IMR-90 (cell line): ENCODE data around the gene KLF16. TPM values are rescaled to one million over a fixed set of nuclear protein-coding genes. Genes with fewer than 3 reads are reported as not detected.

ENCODE experiments used
- ATAC-seq: fragments of 200-7000 bp; cut with Tn5 transposase; 2 replicates; pipeline ENCODE4 v1.9.1; 2020; ENCODE audit warnings: low read depth, mild to moderate bottlenecking, moderate library complexity
- BruUV-seq: library from RNA; stranded (reverse); fragments of 400-500 nt; replicated peaks from 2 replicates; lab custom pipeline; 2021; lab: Mats Ljungman, UMichigan
- CTCF ChIA-PET: fragments of 300-600 bp; formaldehyde crosslinking; extraction: SDS; loops from one replicate; lab custom pipeline; 2021; ENCODE audit warnings: antibody characterized with exemption; lab: Yijun Ruan, JAX
- POLR2A ChIA-PET: fragments of 300-600 bp; sonication (Branson Sonifier 250); formaldehyde crosslinking; loops from one replicate; lab custom pipeline; 2022; ENCODE audit warnings: antibody characterized with exemption; ENCODE audit not compliant: unreplicated experiment; lab: Charles Lee
- DNase-seq: peaks from one replicate; pipeline ENCODE4 v3.0.0; 2013
- H2AFZ ChIP-seq: replicated peaks from 2 replicates; pipeline ENCODE3; 2013; ENCODE audit warnings: low read length, mild to moderate bottlenecking; ENCODE audit not compliant: poor library complexity
- H2AK5ac ChIP-seq: 2 replicates; pipeline ENCODE4 v1.6.1; 2013; ENCODE audit warnings: low read depth, low read length, inconsistent platforms
- H2AK9ac ChIP-seq: replicated peaks from 2 replicates; pipeline ENCODE3; 2013; ENCODE audit warnings: mild to moderate bottlenecking, low read depth, low read length, moderate library complexity; ENCODE audit not compliant: poor library complexity
- H2BK120ac ChIP-seq: 2 replicates; pipeline ENCODE4 v1.6.1; 2013; ENCODE audit warnings: low read depth, low read length, inconsistent platforms
- H2BK15ac ChIP-seq: 3 replicates; pipeline ENCODE4 v1.6.1; 2013; ENCODE audit warnings: low read depth, low read length, inconsistent platforms
- H2BK20ac ChIP-seq: 2 replicates; pipeline ENCODE4 v1.6.1; 2013; ENCODE audit warnings: low read depth, mild to moderate bottlenecking, inconsistent platforms, low read length, moderate library complexity
- H2BK5ac ChIP-seq: 2 replicates; pipeline ENCODE4 v1.6.1; 2013; ENCODE audit warnings: mild to moderate bottlenecking, low read depth, low read length, inconsistent platforms; ENCODE audit not compliant: poor library complexity, severe bottlenecking
- H3K14ac ChIP-seq: replicated peaks from 2 replicates; pipeline ENCODE4 v1.6.1; 2013; ENCODE audit warnings: low read depth, low read length, inconsistent platforms
- H3K18ac ChIP-seq: 2 replicates; pipeline ENCODE4 v1.6.1; 2013; ENCODE audit warnings: low read depth, low read length, control low read depth
- H3K23ac ChIP-seq: 2 replicates; pipeline ENCODE4 v1.6.1; 2013; ENCODE audit warnings: low read depth, low read length, inconsistent platforms
- H3K27ac ChIP-seq: 2 replicates; pipeline ENCODE4 v1.5.1; 2013; ENCODE audit warnings: mild to moderate bottlenecking, control low read depth, low read length; ENCODE audit not compliant: insufficient read depth
- H3K27me3 ChIP-seq: 2 replicates; pipeline ENCODE4 v1.6.1; 2013; ENCODE audit warnings: low read length; ENCODE audit not compliant: control insufficient read depth, insufficient read depth
- H3K36me3 ChIP-seq: 2 replicates; pipeline ENCODE4 v1.6.1; 2013; ENCODE audit warnings: low read length, mixed read lengths; ENCODE audit not compliant: control insufficient read depth, insufficient read depth
- H3K4ac ChIP-seq: 2 replicates; pipeline ENCODE4 v1.6.1; 2013; ENCODE audit warnings: low read depth, low read length, inconsistent platforms
- H3K4me1 ChIP-seq: 2 replicates; pipeline ENCODE4 v1.6.1; 2013; ENCODE audit warnings: low read length, mixed read lengths; ENCODE audit not compliant: control insufficient read depth, insufficient read depth
- H3K4me2 ChIP-seq: 2 replicates; pipeline ENCODE4 v1.6.1; 2013; ENCODE audit warnings: low read depth, mild to moderate bottlenecking, control low read depth, low read length, moderate library complexity
- H3K4me3 ChIP-seq: 2 replicates; pipeline ENCODE4 v1.5.1; 2013; ENCODE audit warnings: low read depth, mild to moderate bottlenecking, control low read depth, low read length, moderate library complexity; ENCODE audit not compliant: insufficient read depth
- H3K56ac ChIP-seq: 2 replicates; pipeline ENCODE4 v1.6.1; 2013; ENCODE audit warnings: low read length, inconsistent platforms; ENCODE audit not compliant: insufficient read depth; ENCODE audit errors: extremely low read depth
- H3K79me1 ChIP-seq, 2 experiments: 2 replicates each; pipeline ENCODE4 v1.6.1; 2013; ENCODE audit warnings: low read length in 2 of 2, inconsistent platforms in 1 of 2, low read depth in 1 of 2
- H3K9ac ChIP-seq: 2 replicates; pipeline ENCODE4 v1.6.1; 2013; ENCODE audit warnings: low read depth, low read length, control low read depth
- H3K9me1 ChIP-seq: 2 replicates; pipeline ENCODE4 v1.6.1; 2013; ENCODE audit warnings: low read length, inconsistent platforms; ENCODE audit not compliant: insufficient read depth
- H3K9me3 ChIP-seq: 2 replicates; pipeline ENCODE4 v1.6.1; 2013; ENCODE audit warnings: low read length; ENCODE audit not compliant: control insufficient read depth, insufficient read depth
- H4K20me1 ChIP-seq: 2 replicates; pipeline ENCODE4 v1.6.1; 2013; ENCODE audit warnings: low read length, inconsistent platforms; ENCODE audit not compliant: insufficient read depth
- H4K5ac ChIP-seq: 2 replicates; pipeline ENCODE4 v1.6.1; 2013; ENCODE audit warnings: mild to moderate bottlenecking, low read depth, low read length, control low read depth
- H4K8ac ChIP-seq, 2 experiments: 2 replicates each; pipeline ENCODE4 v1.6.1; 2013; ENCODE audit warnings: low read depth in 2 of 2, low read length in 2 of 2, control low read depth in 1 of 2, inconsistent platforms in 1 of 2
- H4K91ac ChIP-seq: 2 replicates; pipeline ENCODE4 v1.6.1; 2013; ENCODE audit warnings: low read depth, low read length, inconsistent platforms; ENCODE audit not compliant: insufficient read depth
- CHD1 ChIP-seq: IDR thresholded peaks from 2 replicates; pipeline ENCODE4 v1.6.1; 2012; ENCODE audit warnings: low read depth, low read length, improper control_type of control experiment
- FOS ChIP-seq: fragments of 150-350 bp; IDR thresholded peaks from 2 replicates; pipeline ENCODE4 v1.6.1; 2016; ENCODE audit warnings: low read depth, low read length
- POLR2A ChIP-seq: IDR thresholded peaks from 2 replicates; pipeline ENCODE4 v1.6.1; 2012; ENCODE audit warnings: mild to moderate bottlenecking, low read depth, low read length
- RCOR1 ChIP-seq: IDR thresholded peaks from 2 replicates; pipeline ENCODE4 v1.6.1; 2012; ENCODE audit warnings: mild to moderate bottlenecking, low read length, improper control_type of control experiment; ENCODE audit not compliant: insufficient replicate concordance
- WGBS, 2 experiments: methylation state at CpG; one replicate each; pipeline versions ENCODE4 v1.1.5 to v1.1.7; 2013; ENCODE audit warnings: missing lambda C conversion rate in 2 of 2; ENCODE audit not compliant: insufficient read length in 1 of 2; ENCODE audit errors: extremely low coverage in 2 of 2; 5-methylcytosine and 5-hydroxymethylcytosine counted together
- dilution Hi-C: fragments of 300-500 bp; cut with HindIII; formaldehyde crosslinking; loops from one replicate; pipeline ENCODE4 v1.14.3; 2018; ENCODE audit warnings: low sequenced_read_pairs; ENCODE audit not compliant: unreplicated experiment
- in situ Hi-C: fragments of 300-500 bp; cut with MboI; formaldehyde crosslinking; loops from 3 replicates; pipeline ENCODE4 v1.14.3; 2019; ENCODE audit warnings: low sequenced_read_pairs, inconsistent platforms, mixed read lengths
- intact Hi-C: fragments of 100-400 bp; cut with micrococcal nuclease; formaldehyde crosslinking; loops from 2 replicates; pipeline ENCODE4 v1.10.0; 2022
- polyA plus RNA-seq, 3 experiments: library from polyadenylated mRNA; depleted of rRNA; stranded (reverse); fragments of >200 nt; gene quantifications; 2 replicates each; pipeline ENCODE4 v1.2.3, GENCODE V29; 2012; ENCODE audit warnings: low replicate concordance in 1 of 3
- total RNA-seq: library from RNA; depleted of rRNA; stranded (reverse); fragments of >200 nt; gene quantifications from 2 replicates; pipeline ENCODE4 v1.2.3, GENCODE V29; 2012
- TF ChIP-seq, protein P1 (sequence below): fragments of 150-350 bp; IDR thresholded peaks from 2 replicates; pipeline ENCODE4 v1.6.1; 2017; ENCODE audit warnings: mild to moderate bottlenecking, antibody characterized with exemption, low read length, low read depth

The KLF16 gene
- total and polyA plus RNA-seq, 2 of the 4 experiments (the other 2 are of a cell fraction), result 0.90 to 13.1 TPM

GRCh38 chr19:1845125-1845515 is 18.3 kb downstream of the KLF16 start:
- H3K27ac ChIP-seq, result no peak overlapping the region
- no peak overlapping the region for H3K56ac ChIP-seq
- H3K23ac ChIP-seq, result no peak overlapping the region
- ChIA-PET CTCF (no interaction called here), POLR2A (no interaction called here)
- no peak overlapping the region for H2BK20ac ChIP-seq
- ATAC-seq (no peak), DNase-seq (no peak)
- no peak overlapping the region for H4K8ac ChIP-seq
- H2AFZ ChIP-seq, result no peak overlapping the region
- H3K9ac ChIP-seq, result no peak overlapping the region
- H3K27me3 ChIP-seq, result no peaks in the 10 kb centered on the region
- H3K14ac ChIP-seq, result no peak overlapping the region
- H3K36me3 ChIP-seq, result peaks cover 3% of the 10 kb centered on the region; the same call in 1 of the 2 replicates
- H3K4me3 ChIP-seq, result no peak overlapping the region
- H4K20me1 ChIP-seq, result peaks cover 79% of the 10 kb centered on the region
- WGBS, 2 experiments, result 92% methylated on average over 6 of the region's 16 CpGs; no CpG with 5 or more reads in 1 of the 2 experiments
- H4K91ac ChIP-seq, result no peak overlapping the region
- no peak overlapping the region for H2AK9ac ChIP-seq
- no peak overlapping the region for H3K4ac ChIP-seq
- H3K9me1 ChIP-seq, result no peaks in the 10 kb centered on the region
- no peak overlapping the region for H2BK15ac ChIP-seq
- no peak overlapping the region for H3K18ac ChIP-seq
- intact Hi-C loops, result no loop called here
- H2BK120ac ChIP-seq, result no peak overlapping the region
- no TSS peak for BruUV-seq
- H3K4me1 ChIP-seq, result peaks cover 10% of the 10 kb centered on the region
- H2BK5ac ChIP-seq, result no peak overlapping the region
- dilution Hi-C loops, result no loop called here
- H3K9me3 ChIP-seq, result no peaks in the 10 kb centered on the region
- peaks cover 0 to 75% of the 10 kb centered on the region in 2 experiments; a peak in 3 of 4 replicates for H3K79me1 ChIP-seq
- no peak overlapping the region for H2AK5ac ChIP-seq
- H4K5ac ChIP-seq, result no peak overlapping the region
- no peak overlapping the region for H3K4me2 ChIP-seq
- in situ Hi-C loops, result no loop called here
- no peak for TF ChIP-seq POLR2A
- TF ChIP-seq CHD1, result no peak
- TF ChIP-seq FOS, result no peak
- TF ChIP-seq, protein P1, sequence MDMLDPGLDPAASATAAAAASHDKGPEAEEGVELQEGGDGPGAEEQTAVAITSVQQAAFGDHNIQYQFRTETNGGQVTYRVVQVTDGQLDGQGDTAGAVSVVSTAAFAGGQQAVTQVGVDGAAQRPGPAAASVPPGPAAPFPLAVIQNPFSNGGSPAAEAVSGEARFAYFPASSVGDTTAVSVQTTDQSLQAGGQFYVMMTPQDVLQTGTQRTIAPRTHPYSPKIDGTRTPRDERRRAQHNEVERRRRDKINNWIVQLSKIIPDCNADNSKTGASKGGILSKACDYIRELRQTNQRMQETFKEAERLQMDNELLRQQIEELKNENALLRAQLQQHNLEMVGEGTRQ, result no peak
- no peak for TF ChIP-seq RCOR1
